Spleen (tissue), 11 donors: Measurements from ENCODE around the gene SMAD7. TPM values are rescaled to one million over a fixed set of nuclear protein-coding genes. Genes with fewer than 3 reads are reported as not detected.

ENCODE experiments used
- DNase-seq: peaks from one replicate; pipeline ENCODE4 v3.0.0-alpha.2; 2020
- H3K27ac ChIP-seq, 8 donors: fragments of 200-600 bp; sonication (generic) in 7 of 8; 1 replicate in 4 of 8; 2 replicates in 4 of 8; pipeline versions ENCODE4 v1.5.0 to v1.8.0; 2016 to 2021; ENCODE audit warnings: inconsistent platforms in 4 of 8, mild to moderate bottlenecking in 4 of 8, moderate library complexity in 1 of 8
- H3K27me3 ChIP-seq, 7 donors: fragments of 200-600 bp; sonication (generic) in 6 of 7; replicated peaks in 1 of 7; 1 replicate in 4 of 7; 2 replicates in 3 of 7; pipeline versions ENCODE4 v1.5.0 to v1.8.0; 2016 to 2021; ENCODE audit warnings: inconsistent platforms in 3 of 7, mild to moderate bottlenecking in 1 of 7
- H3K36me3 ChIP-seq, 6 donors: fragments of 200-600 bp; sonication (generic) in 5 of 6; 1 replicate in 4 of 6; 2 replicates in 2 of 6; pipeline versions ENCODE4 v1.5.0 to v1.8.0; 2016 to 2021; ENCODE audit warnings: inconsistent platforms in 2 of 6
- H3K4me1 ChIP-seq, 6 donors: fragments of 200-600 bp; sonication (generic) in 5 of 6; 1 replicate in 3 of 6; 2 replicates in 3 of 6; pipeline versions ENCODE4 v1.5.0 to v1.8.0; 2016 to 2021; ENCODE audit warnings: inconsistent platforms in 3 of 6
- H3K4me3 ChIP-seq, 8 donors: fragments of 200-600 bp; sonication (generic) in 7 of 8; 1 replicate in 4 of 8; 2 replicates in 4 of 8; pipeline versions ENCODE4 v1.5.0 to v1.8.0; 2016 to 2021; ENCODE audit warnings: inconsistent platforms in 4 of 8, mild to moderate bottlenecking in 4 of 8, moderate library complexity in 2 of 8
- H3K9me3 ChIP-seq, 8 donors: fragments of 200-600 bp; sonication (generic) in 7 of 8; 1 replicate in 4 of 8; 2 replicates in 4 of 8; pipeline versions ENCODE4 v1.5.0 to v1.8.0; 2016 to 2021; ENCODE audit warnings: inconsistent platforms in 4 of 8
- CTCF ChIP-seq, 11 experiments: fragments of 200-600 bp in 7 of 11; fragments of 450-650 bp in 4 of 11; sonication (generic) in 4 of 11; IDR thresholded peaks in 8 of 11; conservative IDR thresholded peaks in 3 of 11; 1 replicate in 7 of 11; 2 replicates in 4 of 11; pipeline versions ENCODE4 v1.4.0 to v1.8.0; 2016 to 2021; ENCODE audit warnings: antibody characterized with exemption in 11 of 11, inconsistent platforms in 4 of 11, mild to moderate bottlenecking in 1 of 11
- POLR2A ChIP-seq, 3 donors: fragments of 450-650 bp; IDR thresholded peaks; one replicate each; pipeline ENCODE4 v1.5.1; 2017; ENCODE audit warnings: antibody characterized with exemption in 3 of 3, mild to moderate bottlenecking in 1 of 3
- POLR2AphosphoS5 ChIP-seq, 3 donors: sonication (generic); formaldehyde crosslinking; IDR thresholded peaks; one replicate each; pipeline ENCODE4 v1.5.1; 2017; ENCODE audit warnings: antibody characterized with exemption in 3 of 3
- WGBS, 5 donors: extraction: QIAGEN DNeasy Blood & Tissue Kit in 3 of 5; methylation state at CpG; one replicate each; pipeline versions ENCODE4 v1.1.5 to v1.1.7; 2013 to 2018; 5-methylcytosine and 5-hydroxymethylcytosine counted together
- intact Hi-C: fragments of 100-400 bp; cut with DNase I; formaldehyde crosslinking; loops from one replicate; pipeline ENCODE4 v1.15.0; 2023; ENCODE audit warnings: low total_unique reads
- polyA plus RNA-seq, 3 donors: library from polyadenylated mRNA; stranded (reverse); fragments of 200-250 nt; gene quantifications; one replicate each; pipeline ENCODE4 v1.2.1, GENCODE V29; 2013
- total RNA-seq, 7 donors: library from RNA; depleted of rRNA in 3 of 7; stranded (reverse); fragments of >200 nt in 3 of 7; fragmentation: NEBNext Ultra II Directional in 4 of 7; extraction: Animal tissue kit (Norgen Biotek cat#: 25700) in 4 of 7; gene quantifications; one replicate each; pipeline versions ENCODE4 v1.1.0 to v1.2.1, GENCODE V29; 2016 to 2021
- donor health status: healthy with polysubstance abuse.
- donor health status: DM: no; HTN: no; CAD: no; lungs with moderate emphysema.
- donor health status: DM: no; HTN: no; CAD: no.
- donor health status: Bipolar disorder and iron deficiency.
- donor health status: healthy.
- donor health status: DM: no; HTN: no; CAD: no.
- donor health status: DM: yes; HTN: yes; CAD: no.

SMAD7 gene
- total and polyA plus RNA-seq, 10 donors = 2.5 to 21.2 (median 15.2) TPM

GRCh38 chr18:48942086-48942485, 8.7 kb downstream of the SMAD7 start:
- Histone ChIP-seq H3K36me3 (peaks cover 0 to 62% (median 0%) of the 10 kb centered on the region in 6 donors), H3K27ac (peak overlapping the region in 3 of 8 donors; percentile 77 to 82 (median 79)), H3K9me3 (no peaks in the 10 kb centered on the region), H3K4me1 (peaks cover 68 to 100% (median 98%) of the 10 kb centered on the region in 6 donors), H3K27me3 (no peaks in the 10 kb centered on the region), H3K4me3 (no peak overlapping the region)
- TF ChIP-seq CTCF (IDR thresholded peaks at IDR 0.05 in 8 of 11, conservative IDR thresholded peaks at IDR 0.05 in 3 of 11) (no peak), POLR2A (IDR thresholded peaks at IDR 0.05) (no peak), POLR2AphosphoS5 (IDR thresholded peaks at IDR 0.05) (no peak)
- no peak for DNase-seq
- 83 to 91% (median 87%) methylated on average over 8 of the region's 8 CpGs for WGBS, 5 donors
- intact Hi-C loops = no loop called here

- 81 to 90% (median 87%) methylated on average over 7 of the region's 7 CpGs for WGBS, 5 donors
- H3K27ac ChIP-seq = peak overlapping the region; percentile 57 to 82 (median 78)
- peak overlapping the region in 2 of 8 donors; percentile 1 to 52 for H3K4me3 ChIP-seq
- no peaks in the 10 kb centered on the region for H3K27me3 ChIP-seq
- intact Hi-C loops = no loop called here
- peaks cover 66 to 100% (median 98%) of the 10 kb centered on the region in 6 donors for H3K4me1 ChIP-seq
- peak; percentile 77 for DNase-seq
- no peaks in the 10 kb centered on the region for H3K9me3 ChIP-seq
- no peak for TF ChIP-seq CTCF (IDR thresholded peaks at IDR 0.05 in 8 of 11, conservative IDR thresholded peaks at IDR 0.05 in 3 of 11)
- no peak for TF ChIP-seq POLR2A (IDR thresholded peaks at IDR 0.05)
- no peak for TF ChIP-seq POLR2AphosphoS5 (IDR thresholded peaks at IDR 0.05)
- H3K36me3 ChIP-seq = peaks cover 0 to 64% (median 0%) of the 10 kb centered on the region in 6 donors
Observed at GRCh38 chr18:48941672-48942071, 9.1 kb downstream of the SMAD7 start.

- DNase-seq = peak; percentile 90
- H3K36me3 ChIP-seq = peaks cover 0 to 67% (median 0%) of the 10 kb centered on the region in 6 donors
- H3K4me1 ChIP-seq = peaks cover 66 to 100% (median 98%) of the 10 kb centered on the region in 6 donors
- H3K4me3 ChIP-seq = peak overlapping the region in 5 of 8 donors; percentile 1 to 52 (median 10)
- no peaks in the 10 kb centered on the region for H3K27me3 ChIP-seq
- intact Hi-C loops = no loop called here
- 18 to 26% (median 24%) methylated on average over 14 of the region's 14 CpGs for WGBS, 5 donors
- peak overlapping the region; percentile 57 to 82 (median 78) for H3K27ac ChIP-seq
- no peaks in the 10 kb centered on the region for H3K9me3 ChIP-seq
- peak in 1 of 11 experiments; percentile 5 for TF ChIP-seq CTCF (IDR thresholded peaks at IDR 0.05 in 8 of 11, conservative IDR thresholded peaks at IDR 0.05 in 3 of 11)
- peak in 2 of 3 donors; percentile 62 to 64 for TF ChIP-seq POLR2AphosphoS5 (IDR thresholded peaks at IDR 0.05)
- no peak for TF ChIP-seq POLR2A (IDR thresholded peaks at IDR 0.05)
Observed at GRCh38 chr18:48940854-48941611, 9.7 kb downstream of the SMAD7 start.
